Neural cell (in vitro differentiated cells): ENCODE data around the gene SAMD1.

ENCODE experiments used
- EP300 ChIP-seq: fragments of 450-650 bp; conservative IDR thresholded peaks from 2 replicates; pipeline ENCODE4 v1.6.1; 2014; ENCODE audit warnings: antibody characterized with exemption, mild to moderate bottlenecking, moderate library complexity; ENCODE audit not compliant: poor library complexity, severe bottlenecking
- EZH2 ChIP-seq: fragments of 200-600, 300-800 bp; shearing (Covaris generic), sonication (generic); IDR thresholded peaks from 2 replicates; pipeline ENCODE4 v1.6.1; 2014; ENCODE audit warnings: antibody characterized with exemption, low read length, borderline replicate concordance, mild to moderate bottlenecking; ENCODE audit not compliant: insufficient read depth, poor library complexity, severe bottlenecking
- POLR2AphosphoS5 ChIP-seq: IDR thresholded peaks from 2 replicates; pipeline ENCODE4 v1.6.1; 2012
- TF ChIP-seq, protein P1 (sequence below): fragments of 450-650 bp; IDR thresholded peaks from 2 replicates; pipeline ENCODE4 v1.5.1; 2014; ENCODE audit warnings: antibody characterized with exemption, mild to moderate bottlenecking, moderate library complexity; ENCODE audit not compliant: poor library complexity, severe bottlenecking

DNA sequence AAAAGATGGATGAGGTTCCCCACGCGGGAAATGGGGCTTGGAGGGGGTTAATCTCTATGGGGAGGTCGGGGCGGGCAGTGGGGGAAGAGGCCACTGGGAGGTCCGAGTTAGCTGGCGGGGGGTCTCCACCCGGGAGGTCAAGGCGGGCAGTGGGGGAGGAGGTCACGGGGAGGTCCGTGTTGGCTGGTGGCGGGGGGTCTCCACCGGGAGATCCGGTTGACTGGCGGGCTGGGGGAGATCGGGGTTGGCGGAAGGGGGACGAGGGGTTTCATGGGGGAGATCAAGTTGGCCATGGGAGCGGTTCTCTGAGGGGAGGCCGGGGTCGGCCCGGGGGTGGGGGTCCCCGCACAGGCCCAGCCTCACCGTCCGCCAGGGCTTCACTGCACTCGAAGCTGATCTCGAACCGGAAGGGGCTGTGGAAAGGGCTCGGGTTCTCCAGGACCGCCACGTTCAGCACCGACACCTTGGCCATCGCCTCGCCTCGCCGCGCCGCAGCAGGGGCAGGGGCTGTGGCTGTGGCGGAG, 45.5 kb upstream of the SAMD1 start:
- TF ChIP-seq, protein P1, sequence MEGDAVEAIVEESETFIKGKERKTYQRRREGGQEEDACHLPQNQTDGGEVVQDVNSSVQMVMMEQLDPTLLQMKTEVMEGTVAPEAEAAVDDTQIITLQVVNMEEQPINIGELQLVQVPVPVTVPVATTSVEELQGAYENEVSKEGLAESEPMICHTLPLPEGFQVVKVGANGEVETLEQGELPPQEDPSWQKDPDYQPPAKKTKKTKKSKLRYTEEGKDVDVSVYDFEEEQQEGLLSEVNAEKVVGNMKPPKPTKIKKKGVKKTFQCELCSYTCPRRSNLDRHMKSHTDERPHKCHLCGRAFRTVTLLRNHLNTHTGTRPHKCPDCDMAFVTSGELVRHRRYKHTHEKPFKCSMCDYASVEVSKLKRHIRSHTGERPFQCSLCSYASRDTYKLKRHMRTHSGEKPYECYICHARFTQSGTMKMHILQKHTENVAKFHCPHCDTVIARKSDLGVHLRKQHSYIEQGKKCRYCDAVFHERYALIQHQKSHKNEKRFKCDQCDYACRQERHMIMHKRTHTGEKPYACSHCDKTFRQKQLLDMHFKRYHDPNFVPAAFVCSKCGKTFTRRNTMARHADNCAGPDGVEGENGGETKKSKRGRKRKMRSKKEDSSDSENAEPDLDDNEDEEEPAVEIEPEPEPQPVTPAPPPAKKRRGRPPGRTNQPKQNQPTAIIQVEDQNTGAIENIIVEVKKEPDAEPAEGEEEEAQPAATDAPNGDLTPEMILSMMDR, result no peak
- no peak for TF ChIP-seq EZH2
- no peak for TF ChIP-seq POLR2AphosphoS5
- no peak for TF ChIP-seq EP300
